Renal cortex interstitium (tissue), 11 donors: ENCODE results near the gene RNASE7. TPM values are rescaled to one million over a fixed set of nuclear protein-coding genes. Genes with fewer than 3 reads are reported as not detected.
"Not testable (repeated sequence)": the region's sequence is repeated elsewhere in the genome, so short reads cannot be mapped to it uniquely, and the experiment has no call there.

Experiments used
- DNase-seq, 11 donors: peaks; one replicate each; pipeline ENCODE4 v3.0.0-alpha.2; 2013; ENCODE audit warnings: low read depth in 9 of 11, low spot score in 4 of 11; ENCODE audit errors: extremely low read depth in 1 of 11
- polyA plus RNA-seq, 3 donors: library from polyadenylated mRNA; unstranded; fragments of 120-200 nt; gene quantifications; one replicate each; pipeline ENCODE4 v1.2.1, GENCODE V29; 2013; ENCODE audit not compliant: insufficient read length in 3 of 3

Gene RNASE7
- polyA plus RNA-seq, 3 donors = 0.40 to 0.79 (median 0.42) TPM

DNA sequence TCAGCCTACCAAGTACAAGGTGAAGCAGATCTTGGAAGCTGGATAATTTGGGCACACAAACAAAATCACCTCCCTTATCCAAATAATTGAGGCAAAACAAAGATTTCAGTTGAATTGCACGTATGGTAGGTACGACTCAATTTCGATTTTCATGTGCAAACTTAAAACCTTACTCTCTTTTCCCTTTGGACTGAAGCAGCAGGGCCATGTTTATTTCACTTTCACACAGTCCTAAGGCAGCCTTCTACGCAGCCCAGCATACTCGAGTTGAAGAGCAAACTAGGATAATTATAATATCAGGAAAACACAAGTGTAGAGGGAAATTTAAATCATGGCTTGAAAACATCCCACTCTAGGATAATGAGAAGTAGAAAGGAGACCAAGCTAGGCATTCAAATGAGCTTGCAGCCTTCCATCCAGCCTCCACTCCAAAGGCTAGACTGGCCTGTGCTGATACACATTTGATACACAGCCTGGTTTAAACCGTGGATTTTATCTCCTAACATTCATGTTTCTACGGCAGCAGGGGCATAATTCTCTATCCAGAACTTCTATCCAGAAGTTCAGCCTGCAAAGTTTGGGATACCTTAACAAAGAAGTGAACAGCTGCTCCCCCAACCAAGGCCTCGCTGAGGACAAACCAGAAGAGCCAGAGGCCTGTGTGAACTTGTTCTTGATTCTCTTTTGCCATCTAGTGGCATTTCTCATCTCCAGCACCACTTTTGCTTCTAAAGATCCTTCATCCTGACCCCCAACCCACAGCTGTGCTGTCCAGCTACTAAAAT is 2.4 kb upstream of the RNASE7 start:
- DNase-seq = peak in 8 of 11 donors; percentile 54 to 84 (median 66)

- DNase-seq = no peak
These were observed 1.7 kb upstream of the RNASE7 start for GRCh38 chr14:21040370-21040925.

DNA sequence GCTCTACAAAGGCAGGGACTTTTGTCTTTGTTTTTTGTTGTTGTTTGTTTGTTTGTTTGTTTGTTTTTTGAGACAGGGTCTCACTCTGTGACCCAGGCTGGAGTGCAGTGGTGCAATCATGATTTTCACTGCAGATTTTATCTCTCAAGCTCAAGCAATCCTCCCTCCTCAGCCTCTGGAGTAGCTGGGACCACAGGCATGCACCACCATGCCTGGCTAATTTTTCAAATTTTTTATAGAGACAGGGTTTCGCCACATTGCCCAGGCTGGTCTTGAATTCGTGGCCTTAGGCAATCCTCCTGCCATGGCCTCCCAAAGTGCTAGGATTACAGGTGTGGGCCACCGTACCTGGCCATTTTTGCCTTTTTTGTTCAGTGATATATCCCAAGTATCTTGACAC is 1.2 kb upstream of the RNASE7 start:
- DNase-seq = not testable (repeated sequence)

DNA sequence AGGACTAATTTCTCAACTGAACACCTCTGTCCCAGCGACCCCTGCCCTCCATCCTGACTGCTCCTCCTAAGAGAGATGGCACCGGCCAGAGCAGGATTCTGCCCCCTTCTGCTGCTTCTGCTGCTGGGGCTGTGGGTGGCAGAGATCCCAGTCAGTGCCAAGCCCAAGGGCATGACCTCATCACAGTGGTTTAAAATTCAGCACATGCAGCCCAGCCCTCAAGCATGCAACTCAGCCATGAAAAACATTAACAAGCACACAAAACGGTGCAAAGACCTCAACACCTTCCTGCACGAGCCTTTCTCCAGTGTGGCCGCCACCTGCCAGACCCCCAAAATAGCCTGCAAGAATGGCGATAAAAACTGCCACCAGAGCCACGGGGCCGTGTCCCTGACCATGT is 756 bp downstream of the RNASE7 start:
- DNase-seq = no peak

DNA sequence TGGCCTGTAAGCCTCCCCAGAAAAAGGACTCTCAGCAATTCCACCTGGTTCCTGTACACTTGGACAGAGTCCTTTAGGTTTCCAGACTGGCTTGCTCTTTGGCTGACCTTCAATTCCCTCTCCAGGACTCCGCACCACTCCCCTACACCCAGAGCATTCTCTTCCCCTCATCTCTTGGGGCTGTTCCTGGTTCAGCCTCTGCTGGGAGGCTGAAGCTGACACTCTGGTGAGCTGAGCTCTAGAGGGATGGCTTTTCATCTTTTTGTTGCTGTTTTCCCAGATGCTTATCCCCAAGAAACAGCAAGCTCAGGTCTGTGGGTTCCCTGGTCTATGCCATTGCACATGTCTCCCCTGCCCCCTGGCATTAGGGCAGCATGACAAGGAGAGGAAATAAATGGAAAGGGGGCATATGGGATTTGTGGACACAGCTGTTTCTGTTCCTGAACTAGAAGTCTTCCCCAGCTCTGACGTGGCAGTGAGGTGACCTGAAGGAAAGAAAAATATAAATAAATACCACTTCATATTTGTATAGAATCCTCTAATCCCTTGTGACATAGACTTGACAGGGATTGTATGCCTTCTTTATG is 1.3 kb downstream of the RNASE7 start:
- no peak for DNase-seq

- no peak for DNase-seq
These were observed 1.9 kb downstream of the RNASE7 start for GRCh38 chr14:21043974-21044618.

DNA sequence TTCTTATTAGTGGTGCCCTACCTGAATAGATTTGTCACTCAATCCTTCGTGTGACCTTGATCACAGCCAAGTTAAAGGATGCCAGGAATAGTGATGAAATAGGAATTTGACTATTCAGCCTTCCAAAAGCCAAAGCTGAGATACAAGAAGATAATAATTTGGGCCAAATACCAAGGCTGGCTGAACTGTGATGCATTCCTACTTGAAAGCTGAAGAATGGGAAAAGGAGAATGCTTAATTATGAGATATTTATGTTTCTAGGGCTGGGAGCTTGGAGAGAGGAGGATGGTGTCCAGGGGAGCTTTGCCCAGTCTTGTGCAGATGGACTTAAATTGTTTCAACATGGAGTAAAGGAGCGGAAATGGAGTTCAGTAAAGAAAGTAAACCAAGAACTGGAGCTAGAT is 5.2 kb downstream of the RNASE7 start:
- DNase-seq = no peak

GRCh38 chr14:21048638-21049037 is 6.5 kb downstream of the RNASE7 start:
- no peak for DNase-seq

- no peak for DNase-seq
These were observed 7.1 kb downstream of the RNASE7 start for GRCh38 chr14:21049271-21049673.

GRCh38 chr14:21050597-21050996 is 8.4 kb downstream of the RNASE7 start:
- no peak for DNase-seq

DNA sequence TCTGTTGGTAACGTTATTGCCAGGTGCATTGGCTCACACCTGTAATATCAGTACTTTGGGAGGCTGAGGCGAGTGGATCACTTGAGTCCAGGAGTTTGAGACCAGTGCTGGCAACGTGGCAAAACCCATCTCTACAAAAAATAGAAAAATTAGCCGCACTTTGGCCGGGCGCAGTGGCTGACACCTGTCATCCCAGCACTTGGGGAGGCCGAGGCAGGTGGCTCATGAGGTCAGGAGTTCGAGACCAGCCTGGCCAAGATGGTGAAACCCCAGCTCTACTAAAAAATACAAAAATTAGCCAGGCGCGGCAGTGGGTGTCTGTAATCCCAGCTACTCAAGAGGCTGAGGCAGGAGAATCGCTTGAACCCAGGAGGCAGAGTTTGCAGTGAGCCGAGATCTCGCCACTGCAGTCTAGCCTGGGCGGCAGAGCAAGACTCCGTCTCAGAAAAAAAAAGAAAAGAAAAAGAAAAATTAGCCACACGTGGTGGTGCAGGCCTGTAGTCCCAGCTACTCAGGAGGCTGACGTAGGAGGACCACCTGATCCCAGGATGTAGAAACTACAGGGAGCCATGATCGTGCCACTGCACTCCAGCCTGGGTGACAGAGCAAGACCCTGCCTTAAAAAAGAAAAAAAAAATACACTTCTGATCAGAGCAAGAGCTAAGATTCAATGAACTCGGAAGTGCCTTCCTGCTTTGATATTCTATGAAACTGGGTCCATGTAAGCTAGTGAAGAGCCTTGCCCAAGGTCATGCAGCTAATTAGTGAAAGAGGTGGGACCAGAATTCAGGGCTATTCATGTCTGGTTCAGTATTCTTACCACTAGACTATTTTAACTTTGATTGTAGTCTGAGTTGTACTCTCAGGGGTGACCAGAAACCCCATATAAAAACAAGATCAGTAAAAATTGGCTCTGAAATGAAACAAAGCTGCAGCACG is 11.3 kb downstream of the RNASE7 start:
- no peak for DNase-seq

DNA sequence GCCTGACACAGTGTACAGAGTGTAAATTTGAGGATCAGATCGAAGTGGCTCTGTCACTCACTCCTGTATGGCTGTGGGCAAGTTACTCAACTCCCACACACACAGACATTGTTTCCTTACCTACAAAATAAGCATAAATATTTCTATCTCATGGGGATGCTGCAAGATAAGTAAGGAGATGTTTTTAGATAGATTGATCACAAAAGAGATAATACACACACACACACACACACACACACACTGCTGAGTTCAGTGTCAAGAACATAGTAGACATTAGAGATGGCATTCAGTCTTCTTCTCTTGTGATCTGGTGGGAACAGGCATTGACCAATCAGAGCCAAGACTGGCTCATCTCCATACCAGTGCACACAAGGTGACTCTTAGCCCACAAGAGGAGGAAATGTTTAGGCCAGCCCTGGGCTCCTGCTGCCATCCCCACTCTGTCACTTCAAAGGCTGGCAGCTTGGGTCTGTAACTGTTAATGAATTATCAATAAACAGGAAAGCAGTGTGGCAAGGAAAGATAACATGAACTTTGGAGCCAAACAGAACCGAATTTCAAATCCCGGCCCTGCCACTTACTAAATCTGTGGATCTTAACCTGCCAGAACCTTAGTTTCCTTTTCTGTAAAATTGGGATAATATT is 12.1 kb downstream of the RNASE7 start:
- DNase-seq = no peak

DNA sequence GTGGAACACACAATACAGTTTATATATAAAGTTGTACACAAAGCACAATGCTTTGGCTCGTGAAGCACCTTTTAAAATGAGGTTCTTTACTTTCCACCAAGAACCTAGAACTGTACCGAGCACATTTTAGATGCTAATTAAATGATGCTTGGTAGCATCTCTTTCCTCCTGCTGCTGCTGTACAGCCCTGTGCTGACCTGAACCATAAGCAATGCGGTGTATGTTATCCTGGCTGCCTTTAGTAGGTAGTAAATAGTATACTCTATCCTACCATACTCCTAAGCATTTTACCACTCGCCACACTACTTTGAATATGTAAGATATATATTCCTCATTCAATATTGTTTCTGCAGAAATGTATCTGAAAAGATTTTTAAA is 12.6 kb downstream of the RNASE7 start:
- no peak for DNase-seq

GRCh38 chr14:21055432-21056117 is 13.4 kb downstream of the RNASE7 start:
- DNase-seq = no peak

DNA sequence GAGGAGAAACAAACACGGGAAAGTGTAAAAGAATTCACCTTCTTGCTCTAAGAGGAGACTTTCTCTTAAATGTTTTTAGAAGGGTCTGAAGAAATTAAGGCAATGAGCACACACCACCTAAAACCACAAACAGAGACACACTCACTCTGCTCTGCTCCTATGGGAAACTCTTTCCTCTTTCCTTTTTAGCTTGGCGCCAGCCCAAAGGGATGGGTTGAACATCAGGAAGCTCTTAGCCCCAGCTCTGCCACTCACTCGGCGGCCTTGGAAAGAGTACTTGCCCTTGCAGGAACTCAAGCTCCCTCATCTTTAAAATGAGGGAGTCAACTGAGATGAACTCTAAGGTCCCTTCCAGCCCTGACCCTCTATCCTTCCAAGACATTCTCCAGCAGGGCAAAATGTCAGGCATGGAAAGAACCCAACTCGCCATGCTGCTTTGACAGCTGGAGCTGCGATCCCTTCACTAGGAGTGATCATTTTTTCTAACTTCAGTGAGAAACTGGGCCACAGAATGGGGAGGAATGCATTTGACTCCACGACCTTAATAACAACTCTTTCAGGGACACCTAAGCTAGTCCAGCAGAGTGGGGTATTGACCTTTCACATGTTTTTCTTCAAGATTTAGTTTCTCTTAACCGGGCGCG is 14.5 kb downstream of the RNASE7 start:
- DNase-seq = no peak

- DNase-seq = no peak
These were observed 15.9 kb downstream of the RNASE7 start, which contains the start of gene RNASE8 for GRCh38 chr14:21057803-21058675. TSS of gene RNASE8 (plus strand) at chr14:21057822. CDS start at chr14:21057893, 71 bp downstream.

DNA sequence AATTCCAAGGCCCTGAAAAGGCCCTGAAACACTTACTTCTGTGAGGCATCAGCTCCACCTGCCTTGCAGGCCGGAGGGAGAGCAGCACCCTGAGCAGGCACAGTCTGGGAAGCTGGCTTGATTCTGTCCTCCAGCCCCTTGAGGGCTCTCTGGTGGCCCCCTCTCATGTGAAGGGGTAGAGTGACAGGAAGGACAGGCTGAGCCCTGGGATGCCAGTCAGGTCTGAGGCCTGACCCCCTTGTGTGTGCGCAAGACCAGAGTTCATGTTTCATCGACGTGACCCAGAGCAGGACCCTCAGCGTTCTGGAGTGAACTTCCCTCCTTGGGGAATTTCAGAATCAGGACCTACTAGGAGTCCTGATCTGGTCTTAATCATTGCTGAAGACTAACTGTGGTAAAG is 16.7 kb downstream of the RNASE7 start:
- no peak for DNase-seq
